HG02885 (cell line): ENCODE measurements around the gene ANXA10.
A peak's percentile ranks its signal among the peaks of the same experiment; 100 is the strongest.
"Not testable (repeated sequence)": the region's sequence is repeated elsewhere in the genome, so short reads cannot be mapped to it uniquely, and the experiment has no call there.

Experiments
- ATAC-seq: cut with Tn5 transposase; IDR thresholded peaks from one replicate; pipeline ENCODE4 v1.9.1; 2021; ENCODE audit warnings: mild to moderate bottlenecking; ENCODE audit not compliant: unreplicated experiment, poor library complexity

The ANXA10 gene

GRCh38 chr4:168153596-168154440, 61.5 kb downstream of the ANXA10 start:
- ATAC-seq: peak; percentile 93

DNA sequence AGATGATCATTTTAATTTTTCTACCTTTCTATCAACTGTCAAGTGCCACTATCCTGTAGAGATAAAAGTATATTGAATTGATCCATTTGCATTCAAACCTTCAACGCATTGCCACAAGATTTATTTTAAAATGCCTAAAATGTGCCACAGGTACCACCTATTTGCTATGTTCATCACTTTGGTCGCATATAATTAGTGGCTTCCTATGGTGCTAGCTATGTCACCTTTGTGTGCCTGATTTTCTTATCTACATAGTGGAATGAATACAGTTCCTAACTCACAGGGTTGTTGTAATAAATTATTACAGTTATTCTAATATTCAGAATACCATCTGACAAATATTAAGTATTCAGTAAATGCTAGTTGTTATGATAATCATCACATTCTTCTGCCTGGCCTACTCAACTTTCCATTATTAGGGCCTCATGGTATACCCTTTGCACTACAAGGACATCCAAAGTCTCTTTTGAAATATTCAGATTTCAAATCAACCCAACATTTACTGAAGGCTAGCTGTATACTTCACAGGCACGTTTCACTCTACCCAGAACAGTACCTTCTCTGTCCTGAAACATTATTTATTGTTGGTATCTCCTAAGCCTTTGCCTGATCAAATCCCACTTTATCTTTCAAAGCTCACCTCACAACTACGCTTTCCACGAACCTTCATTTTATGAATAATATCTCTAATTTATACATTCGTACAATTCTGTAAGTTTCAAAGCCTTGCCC, 62.4 kb downstream of the ANXA10 start:
- ATAC-seq: no peak

- ATAC-seq: no peak
Observed at GRCh38 chr4:168162604-168163003, 70.3 kb downstream of the ANXA10 start.

GRCh38 chr4:168163106-168163505, 70.8 kb downstream of the ANXA10 start:
- no peak for ATAC-seq

DNA sequence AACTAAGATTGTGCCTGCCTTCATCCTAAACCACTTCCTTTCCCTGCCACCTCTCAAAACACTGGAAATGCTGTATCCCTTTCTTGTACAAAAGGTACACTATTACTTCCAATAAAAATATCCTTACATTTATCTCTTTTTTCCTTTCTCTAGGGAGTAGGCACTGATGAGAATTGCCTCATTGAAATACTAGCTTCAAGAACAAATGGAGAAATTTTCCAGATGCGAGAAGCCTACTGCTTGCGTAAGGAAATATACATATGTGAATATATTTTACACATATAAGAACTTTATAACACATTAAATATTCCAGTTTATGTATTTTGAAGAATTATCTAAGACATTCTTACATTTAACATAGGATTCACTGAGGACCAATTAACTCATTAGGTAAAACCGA, 71.7 kb downstream of the ANXA10 start:
- ATAC-seq: no peak

GRCh38 chr4:168164915-168165548, 72.7 kb downstream of the ANXA10 start:
- no peak for ATAC-seq

- ATAC-seq: peak; percentile 46
Observed at GRCh38 chr4:168167714-168168284, 75.5 kb downstream of the ANXA10 start.

DNA sequence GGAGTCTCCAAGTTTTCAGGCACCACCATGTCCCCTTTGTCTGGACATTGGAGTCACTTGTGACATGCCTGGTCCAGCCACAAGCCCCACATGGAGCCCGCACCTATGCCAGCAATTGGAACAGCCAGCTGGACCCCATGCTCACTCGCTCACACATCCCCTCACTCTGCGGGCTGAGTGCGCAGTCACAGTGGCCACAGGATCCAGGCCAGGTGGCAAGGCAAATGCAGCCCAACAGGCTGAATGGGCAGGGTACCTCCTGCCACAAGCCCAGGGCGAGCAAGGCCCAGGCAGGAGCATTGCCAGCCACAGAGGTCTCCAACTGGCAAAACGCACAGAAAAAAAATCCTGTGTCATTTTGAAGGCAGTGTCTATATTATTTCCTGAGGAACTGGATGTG, 82.0 kb downstream of the ANXA10 start:
- no peak for ATAC-seq

- ATAC-seq: no peak
Observed at GRCh38 chr4:168177546-168178149, 85.3 kb downstream of the ANXA10 start.

DNA sequence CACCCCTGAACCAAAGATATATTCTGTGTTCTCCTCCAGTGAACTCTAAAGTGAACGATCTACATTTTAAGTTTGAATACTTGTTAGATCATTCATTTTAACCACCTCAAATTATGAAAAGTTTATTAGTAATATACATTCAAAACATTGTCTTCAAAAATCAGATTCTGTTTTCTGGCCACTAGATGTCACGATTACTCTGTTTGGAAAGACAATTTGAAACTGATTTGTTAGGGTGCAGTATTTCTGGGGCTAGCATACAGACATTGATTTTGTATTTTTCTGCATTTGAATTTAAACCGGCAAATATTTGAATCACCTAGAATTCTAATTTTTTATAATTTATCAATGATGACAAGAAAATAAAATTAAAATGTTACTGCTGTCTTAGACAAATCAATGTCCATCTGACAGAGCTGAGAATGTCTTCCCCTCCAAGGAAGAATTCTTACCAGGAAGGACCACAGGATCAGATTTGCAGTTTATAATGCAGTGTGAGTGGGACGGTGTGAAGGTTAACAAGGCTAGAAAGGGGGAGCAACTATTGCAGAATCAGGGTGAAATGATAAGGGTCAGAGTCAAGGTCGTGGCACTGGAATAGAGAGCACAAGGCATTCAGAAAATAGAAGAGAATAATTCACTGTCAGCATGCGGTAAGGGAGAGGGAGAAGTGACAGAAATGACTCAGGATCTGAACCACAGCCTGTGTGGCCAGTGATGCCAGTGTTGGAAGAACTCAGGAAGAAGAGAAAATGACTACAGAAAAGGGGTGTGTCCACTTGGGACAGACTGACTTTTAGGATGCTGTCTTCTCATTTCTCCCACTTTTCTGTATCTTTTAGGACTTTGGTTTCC, 91.6 kb downstream of the ANXA10 start:
- ATAC-seq: peak; percentile 61

DNA sequence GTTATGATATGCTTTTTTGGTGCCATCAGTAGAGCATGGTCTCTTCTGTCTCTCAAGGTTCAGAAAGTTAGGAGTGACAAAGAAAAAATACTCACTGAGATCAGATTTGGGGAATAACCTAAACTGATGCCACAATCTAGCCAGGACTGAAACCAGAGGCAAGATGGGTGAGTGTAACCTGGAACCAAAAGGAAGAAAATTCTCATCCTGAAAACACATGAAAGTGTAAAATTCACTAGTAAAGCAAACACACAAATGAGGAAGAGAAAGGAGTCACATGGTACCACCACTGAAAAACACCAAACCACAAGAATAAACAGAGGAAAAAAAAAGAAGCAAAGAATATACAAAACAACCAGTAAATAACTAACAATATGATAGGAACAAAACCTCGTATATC, 96.4 kb downstream of the ANXA10 start:
- peak; percentile 70 for ATAC-seq

- no peak for ATAC-seq
Observed at GRCh38 chr4:168197926-168198325, 105.6 kb downstream of the ANXA10 start.

GRCh38 chr4:168199260-168199957, 107.1 kb downstream of the ANXA10 start:
- ATAC-seq: no peak

- no peak for ATAC-seq
Observed at GRCh38 chr4:168200685-168201084, 108.3 kb downstream of the ANXA10 start.

DNA sequence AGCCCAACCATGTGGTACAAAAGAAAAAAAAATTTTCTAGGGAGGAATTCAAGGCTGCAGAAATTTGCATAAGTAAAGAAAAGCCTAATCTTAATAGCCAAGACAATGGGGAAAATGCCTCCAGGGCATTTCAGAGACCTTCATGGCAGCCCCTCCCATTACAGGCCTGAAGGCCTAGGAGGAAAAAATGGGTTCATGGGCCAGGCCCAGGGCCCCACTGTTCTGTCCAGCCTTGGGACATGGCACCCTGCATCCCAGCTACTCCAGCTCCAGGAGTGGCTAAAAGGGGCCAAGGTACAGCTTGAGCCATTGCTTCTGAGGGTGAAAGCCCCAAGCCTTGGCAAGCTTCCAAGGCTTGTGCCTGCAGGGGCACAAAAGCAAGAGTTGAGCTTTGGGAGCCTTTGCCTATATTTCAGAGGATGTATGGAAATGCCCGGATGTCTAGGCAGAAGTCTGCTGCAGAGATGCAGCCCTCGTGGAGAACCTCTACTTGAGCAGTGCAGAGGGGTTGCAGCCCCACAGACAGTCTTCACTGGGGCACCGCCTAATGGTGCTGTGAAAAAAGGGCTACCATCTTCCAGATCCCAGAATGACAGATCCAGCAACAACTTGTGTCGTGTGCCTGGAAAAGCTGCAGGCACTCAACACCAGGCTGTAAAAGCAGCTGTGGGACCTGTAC, 111.0 kb downstream of the ANXA10 start:
- ATAC-seq: no peak

DNA sequence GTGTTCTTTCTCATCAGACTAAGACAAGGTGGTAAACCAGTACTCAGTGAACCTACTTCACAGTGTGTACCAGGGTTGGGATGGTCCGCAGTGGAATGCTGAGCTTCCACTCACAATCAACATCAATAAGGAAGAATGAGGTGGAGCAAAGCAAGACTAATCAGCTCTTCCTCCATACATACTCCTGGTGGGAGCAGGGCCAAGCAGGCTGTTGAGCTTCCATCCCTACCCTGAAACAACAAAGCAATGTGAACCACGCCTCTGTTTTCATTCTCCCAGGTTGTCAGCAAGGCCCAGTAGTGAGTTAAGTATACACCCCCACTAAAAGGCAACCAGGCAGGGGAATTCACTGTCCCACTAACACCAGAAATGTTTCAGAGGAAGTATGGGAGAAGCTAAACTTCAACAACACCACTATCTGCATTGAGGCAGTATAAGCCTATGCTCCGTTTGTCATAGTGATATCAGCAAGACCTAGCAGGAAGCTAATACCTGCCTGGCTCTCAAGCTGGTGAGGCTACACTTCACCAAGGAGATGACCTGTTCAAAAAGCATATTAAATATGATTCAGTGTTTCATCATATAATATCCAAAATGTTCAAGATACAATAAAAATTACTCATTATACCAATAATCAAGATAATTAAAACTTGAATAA, 116.7 kb downstream of the ANXA10 start:
- ATAC-seq: no peak

- no peak for ATAC-seq
Observed at GRCh38 chr4:168212656-168213055, 120.3 kb downstream of the ANXA10 start.

DNA sequence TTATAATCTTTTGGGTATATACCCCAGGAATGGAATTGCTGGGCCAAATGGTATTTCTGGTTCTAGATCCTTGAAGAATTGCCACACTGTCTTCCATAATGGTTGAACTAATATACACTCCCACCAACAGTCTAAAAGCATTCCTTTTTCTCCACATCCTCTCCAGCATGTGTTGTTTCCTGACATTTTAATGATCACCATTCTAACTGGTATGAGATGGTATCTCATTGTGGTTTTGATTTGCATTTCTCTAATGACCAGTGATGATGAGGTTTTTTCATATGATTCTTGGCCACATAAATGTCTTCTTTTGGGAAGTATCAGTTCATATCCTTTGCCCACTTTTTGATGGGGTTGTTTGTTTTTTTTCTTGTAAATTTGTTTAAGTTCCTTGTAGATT, 121.2 kb downstream of the ANXA10 start:
- ATAC-seq: not testable (repeated sequence)
